Stomach (tissue), 9 donors: ENCODE results near the gene KRTDAP. TPM values are rescaled to one million over a fixed set of nuclear protein-coding genes. Genes with fewer than 3 reads are reported as not detected.

Experiments
- DNase-seq, 2 donors: peaks; one replicate each; pipeline versions ENCODE4 v3.0.0 to v3.0.0-alpha.2; 2013 to 2019
- H3K27ac ChIP-seq, 5 donors: fragments of 200-600 bp in 4 of 5; sonication (generic) in 4 of 5; one replicate each; pipeline ENCODE4 v1.5.1; 2013 to 2019; ENCODE audit warnings: mild to moderate bottlenecking in 1 of 5, moderate library complexity in 1 of 5
- H3K27me3 ChIP-seq, 3 donors: fragments of 200-600 bp; sonication (generic); one replicate each; pipeline ENCODE4 v1.5.1; 2017 to 2019; ENCODE audit warnings: mixed run types in 1 of 3
- H3K36me3 ChIP-seq, 4 donors: fragments of 200-600 bp; sonication (generic); 1 replicate in 3 of 4; 2 replicates in 1 of 4; pipeline ENCODE4 v1.5.1; 2016 to 2019
- H3K4me1 ChIP-seq, 4 donors: fragments of 200-600 bp; sonication (generic); one replicate each; pipeline ENCODE4 v1.5.1; 2016 to 2019
- H3K4me3 ChIP-seq, 4 donors: fragments of 200-600 bp; sonication (generic) in 3 of 4; one replicate each; pipeline ENCODE4 v1.5.1; 2016 to 2019; ENCODE audit warnings: mild to moderate bottlenecking in 1 of 4
- H3K9me3 ChIP-seq, 4 donors: fragments of 200-600 bp; sonication (generic); one replicate each; pipeline ENCODE4 v1.5.1; 2016 to 2019
- EP300 ChIP-seq: sonication (generic); formaldehyde crosslinking; IDR thresholded peaks from one replicate; pipeline ENCODE4 v1.6.1; 2017; ENCODE audit warnings: antibody characterized with exemption
- POLR2A ChIP-seq, 4 donors: fragments of 450-650 bp; IDR thresholded peaks; one replicate each; pipeline ENCODE4 v1.6.1; 2016; ENCODE audit warnings: antibody characterized with exemption in 4 of 4, control low read depth in 2 of 4, mild to moderate bottlenecking in 1 of 4, moderate library complexity in 1 of 4
- POLR2AphosphoS5 ChIP-seq, 3 donors: sonication (generic); formaldehyde crosslinking; IDR thresholded peaks; one replicate each; pipeline ENCODE4 v1.6.1; 2016; ENCODE audit warnings: antibody characterized with exemption in 3 of 3
- WGBS, 5 donors: extraction: QIAGEN DNeasy Blood & Tissue Kit in 3 of 5; methylation state at CpG; one replicate each; pipeline versions ENCODE4 v1.1.5 to v1.1.7; 2013 to 2018; 5-methylcytosine and 5-hydroxymethylcytosine counted together
- intact Hi-C: fragments of 100-400 bp; cut with DNase I; formaldehyde crosslinking; loops from one replicate; pipeline ENCODE4 v1.15.1; 2023; ENCODE audit warnings: low total_unique reads
- polyA plus RNA-seq, 3 donors: library from polyadenylated mRNA; stranded (reverse); fragments of 200-250 nt; gene quantifications; one replicate each; pipeline ENCODE4 v1.2.3, GENCODE V29; 2013
- total RNA-seq, 5 donors: library from RNA; depleted of rRNA; stranded (reverse); fragments of >200 nt; gene quantifications; one replicate each; pipeline versions ENCODE4 v1.1.0 to v1.2.3, GENCODE V29; 2014 to 2016
- TF ChIP-seq, protein P1 (sequence below), 7 experiments: fragments of 450-650 bp in 4 of 7; fragments of 200-600 bp in 3 of 7; sonication (generic) in 3 of 7; IDR thresholded peaks; one replicate each; pipeline ENCODE4 v1.5.1; 2016 to 2019; ENCODE audit warnings: antibody characterized with exemption in 7 of 7, control low read depth in 2 of 7, mild to moderate bottlenecking in 1 of 7
- donor health status: healthy with polysubstance abuse.
- donor health status: Bipolar disorder and iron deficiency.
- donor health status: healthy.

Gene KRTDAP
- total and polyA plus RNA-seq, 8 donors, result 2.3 to 3.0 TPM; not detected in 6

GRCh38 chr19:35511337-35511736 lies 21.1 kb upstream of the KRTDAP start:
- intact Hi-C loops, result no loop called here
- no peak overlapping the region for H3K4me3 ChIP-seq
- H3K4me1 ChIP-seq, result peaks cover 0 to 25% (median 10%) of the 10 kb centered on the region in 4 donors
- H3K36me3 ChIP-seq, result no peaks in the 10 kb centered on the region
- H3K27me3 ChIP-seq, result peaks cover 0 to 70% (median 5%) of the 10 kb centered on the region in 3 donors
- WGBS, 5 donors, result 73 to 86% (median 79%) methylated on average over 4 to 7 of the region's 7 CpGs
- DNase-seq, result no peak
- H3K27ac ChIP-seq, result no peak overlapping the region
- TF ChIP-seq, protein P1, sequence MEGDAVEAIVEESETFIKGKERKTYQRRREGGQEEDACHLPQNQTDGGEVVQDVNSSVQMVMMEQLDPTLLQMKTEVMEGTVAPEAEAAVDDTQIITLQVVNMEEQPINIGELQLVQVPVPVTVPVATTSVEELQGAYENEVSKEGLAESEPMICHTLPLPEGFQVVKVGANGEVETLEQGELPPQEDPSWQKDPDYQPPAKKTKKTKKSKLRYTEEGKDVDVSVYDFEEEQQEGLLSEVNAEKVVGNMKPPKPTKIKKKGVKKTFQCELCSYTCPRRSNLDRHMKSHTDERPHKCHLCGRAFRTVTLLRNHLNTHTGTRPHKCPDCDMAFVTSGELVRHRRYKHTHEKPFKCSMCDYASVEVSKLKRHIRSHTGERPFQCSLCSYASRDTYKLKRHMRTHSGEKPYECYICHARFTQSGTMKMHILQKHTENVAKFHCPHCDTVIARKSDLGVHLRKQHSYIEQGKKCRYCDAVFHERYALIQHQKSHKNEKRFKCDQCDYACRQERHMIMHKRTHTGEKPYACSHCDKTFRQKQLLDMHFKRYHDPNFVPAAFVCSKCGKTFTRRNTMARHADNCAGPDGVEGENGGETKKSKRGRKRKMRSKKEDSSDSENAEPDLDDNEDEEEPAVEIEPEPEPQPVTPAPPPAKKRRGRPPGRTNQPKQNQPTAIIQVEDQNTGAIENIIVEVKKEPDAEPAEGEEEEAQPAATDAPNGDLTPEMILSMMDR (IDR thresholded peaks at IDR 0.05), result no peak
- TF ChIP-seq POLR2A (IDR thresholded peaks at IDR 0.05) (no peak), EP300 (no peak), POLR2AphosphoS5 (IDR thresholded peaks at IDR 0.05) (no peak)
- H3K9me3 ChIP-seq, result no peaks in the 10 kb centered on the region

GRCh38 chr19:35510626-35510964 lies 20.3 kb upstream of the KRTDAP start:
- no peak for TF ChIP-seq POLR2A (IDR thresholded peaks at IDR 0.05)
- TF ChIP-seq, protein P1 (IDR thresholded peaks at IDR 0.05), result peak in 1 of 7 experiments; percentile 41
- H3K4me1 ChIP-seq, result peaks cover 0 to 25% (median 10%) of the 10 kb centered on the region in 4 donors
- H3K9me3 ChIP-seq, result no peaks in the 10 kb centered on the region
- intact Hi-C loops, result no loop called here
- peak overlapping the region in 3 of 5 donors; percentile 76 to 80 (median 79) for H3K27ac ChIP-seq
- peak overlapping the region; percentile 43 to 50 (median 46) for H3K4me3 ChIP-seq
- H3K27me3 ChIP-seq, result peaks cover 0 to 71% (median 5%) of the 10 kb centered on the region in 3 donors
- H3K36me3 ChIP-seq, result no peaks in the 10 kb centered on the region
- WGBS, 5 donors, result 6 to 18% (median 9%) methylated on average over 15 of the region's 15 CpGs
- no peak for DNase-seq

DNA sequence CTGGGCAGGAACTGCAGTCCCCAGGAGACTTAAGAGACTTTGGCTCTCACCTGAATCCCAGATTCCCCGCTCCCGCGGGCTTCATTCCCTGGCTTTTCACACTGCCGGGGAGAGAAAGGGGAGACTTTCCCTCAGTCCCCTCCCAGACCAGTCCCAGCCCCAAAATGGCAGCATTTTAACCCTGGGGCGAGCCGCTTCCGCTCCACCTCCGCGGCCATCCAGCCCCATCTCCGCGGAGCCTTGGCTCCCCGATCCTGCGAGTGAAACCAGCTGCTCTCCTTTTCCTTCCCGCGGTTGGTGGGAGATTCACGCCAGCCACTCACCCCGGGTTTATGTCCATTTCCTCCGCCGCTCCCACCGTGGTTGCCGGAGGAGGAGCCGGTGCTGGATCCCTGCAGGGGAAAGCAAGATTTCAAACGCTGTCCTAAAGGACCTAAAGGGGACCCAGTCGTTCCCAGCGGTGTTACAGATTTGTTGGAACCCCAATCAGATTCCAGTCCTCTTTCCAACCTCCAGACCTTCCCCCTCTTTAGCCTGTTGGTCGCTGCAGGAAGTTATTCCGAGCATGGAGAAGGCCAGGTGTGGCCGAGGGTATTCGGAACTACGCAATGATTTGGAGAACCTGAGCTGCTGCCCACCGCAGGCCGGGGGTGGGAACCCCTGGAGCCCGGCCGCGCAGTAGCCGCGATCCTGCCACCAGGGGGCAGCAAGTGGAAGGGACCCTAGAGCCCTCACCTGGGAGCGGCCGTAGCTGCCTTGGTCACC lies 19.8 kb upstream of the KRTDAP start:
- TF ChIP-seq, protein P1 (IDR thresholded peaks at IDR 0.05), result peak in 6 of 7 experiments; percentile 16 to 96 (median 92)
- TF ChIP-seq POLR2AphosphoS5 (IDR thresholded peaks at IDR 0.05) (peak in 2 of 3 donors; percentile 53 to 64), EP300 (no peak)
- intact Hi-C loops, result no loop called here
- H3K27ac ChIP-seq, result peak overlapping the region; percentile 76 to 80 (median 80)
- H3K27me3 ChIP-seq, result peaks cover 0 to 75% (median 5%) of the 10 kb centered on the region in 3 donors
- WGBS, 5 donors, result 0 to 2% (median 1%) methylated on average over 28 to 39 of the region's 39 CpGs
- H3K4me3 ChIP-seq, result peak overlapping the region; percentile 43 to 50 (median 46)
- DNase-seq, result peak; percentile 90 to 96
- peaks cover 0 to 25% (median 10%) of the 10 kb centered on the region in 4 donors for H3K4me1 ChIP-seq
- no peaks in the 10 kb centered on the region for H3K9me3 ChIP-seq
- peaks cover 0 to 2% (median 0%) of the 10 kb centered on the region in 4 donors for H3K36me3 ChIP-seq

GRCh38 chr19:35509018-35509652 lies 18.9 kb upstream of the KRTDAP start:
- WGBS, 5 donors, result 16 to 29% (median 19%) methylated on average over 12 of the region's 12 CpGs
- peaks cover 0 to 67% (median 5%) of the 10 kb centered on the region in 3 donors for H3K27me3 ChIP-seq

More at GRCh38 chr19:35509018-35509652, 18.9 kb upstream of the KRTDAP start:
- Histone ChIP-seq H3K4me1 (peaks cover 0 to 25% (median 10%) of the 10 kb centered on the region in 4 donors), H3K27ac (peak overlapping the region; percentile 29 to 80 (median 79)), H3K9me3 (no peaks in the 10 kb centered on the region), H3K4me3 (peak overlapping the region; percentile 43 to 50 (median 46)), H3K36me3 (peaks cover 0 to 4% (median 0%) of the 10 kb centered on the region in 4 donors)
- TF ChIP-seq POLR2A (IDR thresholded peaks at IDR 0.05) (no peak), POLR2AphosphoS5 (IDR thresholded peaks at IDR 0.05) (peak in 2 of 3 donors; percentile 46 to 53), EP300 (no peak)
- TF ChIP-seq, protein P1 (IDR thresholded peaks at IDR 0.05), result no peak
- intact Hi-C loops, result no loop called here
- DNase-seq, result peak; percentile 71 to 89
